Stimulated activated naive CD8-positive, alpha-beta T cell treated with anti-CD3 and anti-CD28 coated beads, Interleukin-15, Interleukin-2, amounts not matched to agents 100 U/mL and 50 U/mL, for 24 hours (primary cell): ENCODE results near the gene CTCF.

ENCODE experiments used
- ATAC-seq: fragments of 150-1000 bp; cut with Tn5 transposase; one replicate; pipeline ENCODE4 v1.10.0; 2021
- DNase-seq: peaks from one replicate; pipeline ENCODE4 v3.0.0; 2021

Gene CTCF

DNA sequence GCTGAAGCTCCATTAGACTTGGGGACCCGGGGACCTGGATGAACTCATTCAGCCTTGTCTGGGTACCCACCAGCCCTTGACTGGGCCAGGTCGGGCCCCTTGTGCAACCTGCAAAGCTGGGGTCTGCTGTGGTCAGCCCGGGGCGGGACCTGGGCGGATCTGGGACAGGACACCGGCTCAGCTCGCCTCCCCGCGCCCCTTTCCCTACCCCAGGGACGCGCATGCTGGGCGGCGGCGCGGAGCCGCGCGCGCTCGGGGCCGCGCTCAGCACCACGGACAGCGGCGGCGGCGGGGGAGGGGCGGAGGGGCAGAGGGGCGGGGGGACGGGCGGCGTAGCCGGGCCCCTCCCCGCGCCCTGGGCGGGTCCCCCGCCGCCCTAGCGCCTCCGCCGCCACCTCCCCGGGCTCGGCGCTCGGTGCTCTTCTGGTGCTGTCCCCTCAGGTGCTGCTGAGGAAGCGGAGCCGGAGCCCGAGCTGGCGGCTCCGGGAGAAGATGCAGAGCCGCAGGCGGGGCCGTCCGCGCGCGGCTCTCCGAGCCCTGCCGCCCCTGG is 90.3 kb downstream of the CTCF start:
- no peak for DNase-seq
- ATAC-seq = no peak

DNA sequence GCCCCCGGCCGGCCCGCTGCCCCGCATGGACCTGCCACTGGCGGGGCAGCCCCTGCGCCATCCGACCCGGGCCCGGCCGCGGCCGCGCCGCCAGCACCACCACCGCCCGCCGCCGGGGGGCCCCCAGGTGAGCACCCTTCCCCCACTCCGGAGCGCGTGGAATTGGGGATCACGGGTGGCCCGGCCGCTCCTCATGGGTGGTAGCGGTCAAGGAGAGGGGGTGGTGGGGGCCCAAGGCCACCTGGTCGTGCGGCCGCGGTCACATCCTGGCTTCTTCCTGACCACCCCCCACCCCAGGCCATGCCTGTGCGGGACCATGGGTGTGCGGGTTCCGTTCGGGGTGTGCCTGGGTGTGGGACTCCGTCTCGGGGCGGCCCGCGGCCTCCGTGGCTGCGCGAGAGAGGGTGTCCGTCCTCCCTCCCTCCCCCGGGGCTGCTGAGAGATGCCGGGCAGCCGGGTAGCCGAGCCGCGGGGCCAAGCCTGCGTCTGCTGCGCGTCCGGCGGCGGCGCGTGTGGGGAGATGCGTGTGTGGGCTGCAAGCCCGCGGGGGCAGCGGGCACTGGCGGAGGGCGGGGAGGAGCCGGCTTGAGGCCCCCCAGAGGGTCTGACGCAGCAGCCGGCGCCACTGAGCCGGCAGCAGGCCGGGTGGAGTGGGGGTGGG is 90.9 kb downstream of the CTCF start:
- no peak for DNase-seq
- no peak for ATAC-seq

DNA sequence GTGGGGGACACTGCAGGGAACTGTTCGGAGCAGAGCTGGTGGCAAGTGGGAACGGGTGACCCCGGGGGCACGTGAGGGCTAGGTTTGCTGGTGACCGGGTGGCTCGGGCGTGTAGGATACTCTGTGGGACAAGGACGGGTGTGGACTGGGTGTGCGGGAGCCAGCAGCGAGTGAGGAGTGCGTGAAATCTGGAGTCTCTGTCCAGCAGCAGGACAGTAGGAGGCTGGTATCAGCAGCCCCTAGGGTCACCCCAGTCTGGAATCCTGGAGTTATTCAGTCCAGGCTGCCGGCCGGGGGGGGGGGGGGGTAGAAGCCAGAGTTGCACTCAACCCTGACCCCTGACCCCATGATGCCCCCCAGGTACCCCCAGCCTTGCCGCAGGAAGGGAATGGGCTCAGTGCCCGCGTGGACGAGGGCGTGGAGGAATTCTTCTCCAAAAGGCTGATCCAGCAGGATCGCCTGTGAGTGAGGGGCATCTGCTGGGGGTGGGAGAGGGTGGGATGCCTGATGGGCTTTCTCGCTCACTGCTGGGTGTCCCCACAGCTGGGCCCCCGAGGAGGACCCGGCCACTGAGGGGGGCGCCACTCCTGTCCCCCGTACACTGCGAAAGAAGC is 91.6 kb downstream of the CTCF start:
- ATAC-seq (no peak), DNase-seq (no peak)

DNA sequence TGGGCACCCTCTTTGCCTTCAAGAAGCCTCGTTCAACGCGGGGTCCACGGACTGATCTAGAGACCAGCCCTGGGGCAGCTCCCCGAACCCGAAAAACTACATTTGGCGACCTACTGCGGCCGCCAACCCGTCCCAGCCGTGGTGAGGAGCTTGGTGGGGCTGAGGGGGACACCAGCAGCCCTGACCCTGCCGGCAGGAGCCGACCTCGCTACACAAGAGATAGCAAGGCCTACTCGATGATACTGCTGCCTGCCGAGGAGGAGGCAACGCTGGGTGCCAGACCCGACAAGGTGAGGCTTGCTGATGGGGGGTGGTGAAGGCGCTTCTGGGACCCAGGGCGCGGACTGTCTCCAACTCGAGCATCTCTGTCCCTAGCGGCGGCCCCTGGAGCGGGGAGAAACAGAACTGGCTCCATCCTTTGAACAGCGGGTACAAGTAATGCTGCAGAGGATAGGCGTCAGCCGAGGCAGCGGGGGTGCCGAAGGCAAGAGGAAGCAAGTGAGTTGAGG is 92.1 kb downstream of the CTCF start:
- DNase-seq = no peak
- ATAC-seq = no peak

DNA sequence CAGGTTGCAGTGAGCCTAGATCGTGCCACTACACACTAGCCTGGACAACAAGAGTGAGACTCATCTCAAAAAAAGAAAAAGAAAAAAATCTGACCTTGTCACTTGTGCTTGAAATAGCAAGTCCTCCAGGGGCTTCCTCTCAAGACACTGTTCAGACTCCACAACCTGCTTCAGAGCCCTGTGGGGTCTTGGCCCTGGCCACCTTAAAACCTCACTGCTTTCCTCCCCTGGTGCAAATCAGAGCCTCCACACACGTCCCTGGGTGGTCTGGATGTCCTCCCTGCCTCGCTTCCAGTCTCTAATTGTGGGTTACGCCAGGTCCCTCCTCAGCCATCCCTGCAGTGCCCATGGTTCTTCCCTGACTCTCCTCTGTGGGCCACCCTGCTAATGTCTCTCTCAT is 93.0 kb downstream of the CTCF start:
- DNase-seq (no peak), ATAC-seq (no peak)

DNA sequence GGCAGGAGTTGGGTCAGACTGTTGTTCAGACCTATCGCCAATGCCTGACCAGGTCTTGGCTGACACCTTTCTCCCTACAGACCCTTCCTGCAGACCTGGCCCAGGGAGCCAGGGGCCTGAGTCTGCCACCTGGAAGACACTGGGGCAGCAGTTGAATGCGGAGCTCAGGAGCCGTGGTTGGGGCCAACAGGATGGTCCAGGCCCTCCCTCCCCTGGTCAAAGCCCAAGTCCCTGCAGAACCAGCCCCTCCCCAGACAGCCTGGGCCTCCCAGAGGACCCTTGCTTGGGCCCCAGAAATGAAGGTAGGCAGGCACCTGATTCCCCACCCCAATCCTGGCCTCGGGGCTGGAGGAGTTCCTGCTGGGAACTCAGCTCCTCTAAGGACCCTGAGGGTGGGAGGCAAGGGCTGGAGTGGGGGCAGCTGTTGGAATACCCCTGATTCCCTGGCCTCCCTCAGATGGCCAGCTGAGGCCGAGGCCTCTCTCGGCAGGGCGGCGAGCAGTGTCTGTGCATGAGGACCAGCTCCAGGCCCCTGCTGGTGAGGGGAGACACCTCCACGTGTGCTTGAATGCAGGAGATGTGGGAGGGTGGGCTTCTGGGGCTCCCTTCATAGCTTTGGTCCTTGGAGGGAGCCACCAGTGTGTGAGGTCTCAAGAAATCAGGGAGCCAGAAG is 94.2 kb downstream of the CTCF start:
- ATAC-seq = no peak
- DNase-seq = no peak

DNA sequence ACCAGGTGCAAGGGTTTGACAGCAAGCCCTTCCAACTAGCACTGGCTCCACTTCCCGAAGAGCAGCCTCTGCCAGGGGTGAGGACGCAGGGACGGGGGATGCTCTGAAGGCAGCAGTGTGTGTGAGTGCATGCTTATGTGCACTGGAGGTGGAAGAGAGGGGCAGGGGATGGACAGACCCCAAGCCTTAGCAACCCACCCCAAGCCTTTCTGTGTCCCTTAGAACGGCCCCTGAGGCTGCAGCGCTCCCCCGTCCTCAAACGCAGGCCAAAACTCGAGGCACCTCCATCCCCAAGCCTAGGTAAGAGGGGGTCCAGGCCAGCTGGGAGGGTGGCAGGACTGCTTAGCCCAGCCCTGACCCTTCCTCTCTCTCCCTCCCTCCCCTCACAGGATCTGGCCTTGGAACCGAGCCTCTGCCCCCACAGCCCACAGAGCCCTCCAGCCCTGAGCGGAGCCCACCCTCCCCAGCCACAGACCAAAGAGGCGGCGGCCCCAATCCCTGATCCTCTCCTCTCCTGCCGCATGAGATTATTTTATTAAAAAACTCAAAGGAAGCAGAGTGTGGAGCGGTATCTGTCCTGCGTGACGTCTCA is 94.8 kb downstream of the CTCF start:
- ATAC-seq (no peak), DNase-seq (no peak)

DNA sequence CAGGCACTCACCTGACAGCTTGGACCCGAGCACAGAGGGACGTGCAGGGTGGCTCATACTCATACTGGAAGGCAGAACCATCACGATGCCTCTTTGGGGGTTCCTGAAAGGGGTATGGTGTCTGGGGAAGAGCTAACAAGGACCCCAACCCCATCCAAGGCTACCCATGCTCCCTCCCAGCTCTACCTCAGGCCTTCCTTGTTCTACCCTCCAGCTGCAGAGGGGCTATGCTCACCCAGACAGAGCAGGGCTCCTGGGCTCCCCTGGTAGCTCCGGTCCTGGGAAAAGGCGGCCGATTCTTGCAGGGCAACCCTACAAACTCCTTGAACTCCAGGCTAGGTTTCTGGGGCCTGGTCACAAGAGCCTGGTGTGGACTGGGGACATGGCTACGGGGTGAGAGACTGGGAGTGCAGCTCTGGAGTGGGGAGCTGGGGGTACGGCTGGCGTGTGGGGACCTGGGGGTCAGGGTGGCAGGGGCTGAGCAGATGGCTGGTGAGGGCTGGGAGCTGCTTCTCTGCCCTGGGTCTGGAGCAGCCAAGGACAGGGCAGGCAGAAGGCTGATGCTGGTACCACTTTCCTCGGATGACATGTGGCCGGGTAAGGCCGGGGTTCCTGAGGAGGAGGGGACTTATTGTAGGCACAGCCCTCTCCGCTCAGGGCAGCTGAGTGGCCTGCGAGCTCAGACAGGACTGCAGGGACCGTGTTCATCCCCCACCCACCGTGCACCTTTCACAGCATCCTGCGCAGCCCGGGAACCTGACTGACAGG is 95.6 kb downstream of the CTCF start:
- no peak for ATAC-seq
- no peak for DNase-seq

DNA sequence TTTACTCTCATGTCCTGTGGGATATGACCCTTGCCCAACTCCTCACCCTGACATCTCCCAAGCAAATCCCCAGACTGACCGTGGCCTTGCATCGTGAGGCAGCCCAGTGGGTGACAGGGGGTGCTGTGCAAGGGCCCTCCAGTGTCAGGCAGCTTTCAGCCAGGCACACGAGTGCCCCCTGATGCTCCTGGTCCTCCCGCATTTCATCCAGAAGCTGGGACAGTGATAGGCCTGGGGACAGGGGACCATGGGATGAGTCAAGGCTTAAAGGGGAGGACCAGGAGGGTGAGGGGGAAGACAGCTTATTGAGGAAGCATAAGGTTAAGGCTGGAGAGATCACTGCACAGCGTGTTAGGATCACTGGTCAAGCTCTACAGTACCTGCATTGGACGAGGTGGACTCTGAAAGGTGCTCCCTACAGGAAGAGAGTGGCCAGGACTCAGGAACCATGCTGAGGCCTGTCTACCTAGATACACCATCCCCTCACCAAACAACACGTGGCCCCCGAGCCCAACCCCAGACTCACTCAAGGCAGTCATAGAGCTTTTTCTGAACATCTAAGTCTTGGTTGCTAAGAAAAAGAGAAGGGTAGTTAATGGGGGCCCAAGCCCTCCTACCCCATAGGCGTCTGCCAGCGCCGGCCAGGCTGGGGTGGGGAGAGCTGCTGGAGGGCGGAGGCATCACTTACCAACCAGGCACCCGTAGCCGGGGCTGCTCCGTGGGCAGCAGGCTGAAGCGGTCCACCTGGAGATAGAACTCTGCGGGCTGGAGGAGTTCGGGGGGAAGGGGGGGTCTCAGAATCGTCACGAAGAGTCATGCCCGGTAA is 96.7 kb downstream of the CTCF start:
- no peak for ATAC-seq
- DNase-seq = no peak

DNA sequence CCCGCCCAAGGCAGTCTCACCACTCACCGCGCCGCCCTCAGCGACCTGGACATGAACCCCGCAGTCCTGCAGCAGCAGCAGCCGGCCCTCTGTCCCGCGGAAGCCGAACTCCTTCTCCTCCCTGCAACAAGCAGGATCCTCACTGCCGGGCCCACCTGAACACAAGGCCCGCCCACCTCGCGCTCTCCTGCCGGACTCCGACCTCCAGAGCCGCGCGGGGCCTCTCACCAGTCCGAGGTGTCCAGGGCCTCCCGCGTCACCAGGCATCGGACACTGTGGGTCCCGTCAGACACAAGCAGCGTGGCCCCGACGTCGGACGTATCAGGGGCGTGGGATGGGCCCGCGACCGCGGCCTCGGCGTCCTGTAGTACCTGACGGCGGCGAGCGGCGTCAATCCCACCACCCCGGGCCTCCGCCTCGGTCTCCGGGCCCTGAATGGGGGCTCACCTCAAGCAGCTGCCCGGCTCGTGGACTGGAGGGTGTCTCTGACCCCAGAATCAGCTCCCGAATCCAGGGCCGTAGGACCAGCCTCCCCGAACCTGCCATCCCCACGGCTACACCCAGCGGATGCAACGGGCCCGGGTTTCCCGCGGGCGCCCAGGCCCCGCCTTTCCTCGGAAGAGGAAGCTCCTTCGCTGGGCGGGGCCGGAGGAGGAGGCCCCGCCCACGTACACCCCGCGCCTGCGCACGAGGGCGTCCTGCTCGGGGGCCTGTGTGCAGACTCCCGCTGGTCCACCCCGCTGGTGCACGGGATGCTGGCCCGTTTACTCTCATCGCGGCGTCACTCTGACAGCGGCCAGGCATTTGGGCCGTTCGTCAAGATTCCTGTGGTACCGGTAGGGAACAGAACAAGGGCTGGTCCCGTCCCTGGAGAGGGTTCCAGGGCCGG is 97.6 kb downstream of the CTCF start, which contains the start of gene ACD:
Gene ACD (minus strand): TSS at position 586 of the 889 bp plus-strand sequence. CDS start 40 bp downstream, at position 546.
- DNase-seq (peak; percentile 96), ATAC-seq (peak; percentile 47)

DNA sequence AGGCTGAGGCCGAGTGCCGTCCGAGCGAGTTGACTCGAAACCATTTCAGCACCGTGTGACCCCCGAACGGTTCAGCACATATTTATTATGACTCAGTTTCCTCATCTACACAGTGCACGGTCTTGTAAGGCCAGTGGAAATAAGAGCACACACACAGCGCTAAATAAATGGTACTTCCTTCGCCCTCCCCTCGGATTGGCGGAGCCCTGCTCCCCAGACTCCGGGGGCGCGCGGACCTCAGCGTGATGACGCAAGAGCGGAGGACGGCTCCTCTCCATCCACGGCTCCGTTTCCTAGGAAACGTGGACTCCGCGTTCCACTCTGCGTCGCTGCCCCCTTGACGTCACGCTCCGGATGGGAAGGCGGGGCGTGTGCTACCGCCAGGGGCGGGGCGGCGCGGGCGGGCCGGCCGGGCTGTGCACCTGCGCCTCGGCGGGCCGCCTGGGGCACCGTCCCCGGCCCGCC is 98.3 kb downstream of the CTCF start, which contains the start of gene PARD6A:
Gene PARD6A (plus strand): TSS at position 397 of the 465 bp plus-strand sequence. CDS start 79 bp downstream, outside the sequence.
- ATAC-seq (peak; percentile 87), DNase-seq (peak; percentile 97)

DNA sequence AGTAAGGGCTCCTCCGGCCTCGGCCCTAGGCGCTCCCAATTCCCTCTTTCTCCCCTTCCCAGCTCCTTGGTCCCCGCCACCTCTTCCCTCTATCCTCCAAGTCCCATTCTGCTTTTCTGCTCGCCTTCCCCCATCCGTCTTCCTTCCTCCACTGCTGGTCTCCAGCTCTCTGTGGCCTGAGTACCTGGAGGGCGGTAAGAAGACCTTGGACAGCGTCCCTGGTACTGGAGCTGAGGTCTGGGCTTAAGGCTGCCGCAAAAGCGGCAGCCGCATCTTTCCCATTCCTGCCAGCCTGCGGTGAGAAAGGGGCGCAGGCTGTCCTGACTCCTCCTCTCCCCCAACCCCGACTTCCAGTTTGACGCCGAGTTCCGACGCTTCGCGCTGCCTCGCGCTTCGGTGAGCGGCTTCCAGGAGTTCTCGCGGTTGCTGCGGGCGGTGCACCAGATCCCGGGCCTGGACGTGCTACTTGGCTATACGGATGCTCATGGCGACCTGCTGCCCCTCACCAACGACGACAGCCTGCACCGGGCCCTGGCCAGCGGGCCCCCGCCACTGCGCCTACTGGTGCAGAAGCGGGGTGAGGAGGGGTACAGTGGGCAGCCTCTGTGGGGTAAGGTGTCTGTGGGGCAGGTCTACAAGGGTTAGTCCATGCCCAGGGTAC is 98.9 kb downstream of the CTCF start:
- DNase-seq (peak; percentile 31), ATAC-seq (no peak)

DNA sequence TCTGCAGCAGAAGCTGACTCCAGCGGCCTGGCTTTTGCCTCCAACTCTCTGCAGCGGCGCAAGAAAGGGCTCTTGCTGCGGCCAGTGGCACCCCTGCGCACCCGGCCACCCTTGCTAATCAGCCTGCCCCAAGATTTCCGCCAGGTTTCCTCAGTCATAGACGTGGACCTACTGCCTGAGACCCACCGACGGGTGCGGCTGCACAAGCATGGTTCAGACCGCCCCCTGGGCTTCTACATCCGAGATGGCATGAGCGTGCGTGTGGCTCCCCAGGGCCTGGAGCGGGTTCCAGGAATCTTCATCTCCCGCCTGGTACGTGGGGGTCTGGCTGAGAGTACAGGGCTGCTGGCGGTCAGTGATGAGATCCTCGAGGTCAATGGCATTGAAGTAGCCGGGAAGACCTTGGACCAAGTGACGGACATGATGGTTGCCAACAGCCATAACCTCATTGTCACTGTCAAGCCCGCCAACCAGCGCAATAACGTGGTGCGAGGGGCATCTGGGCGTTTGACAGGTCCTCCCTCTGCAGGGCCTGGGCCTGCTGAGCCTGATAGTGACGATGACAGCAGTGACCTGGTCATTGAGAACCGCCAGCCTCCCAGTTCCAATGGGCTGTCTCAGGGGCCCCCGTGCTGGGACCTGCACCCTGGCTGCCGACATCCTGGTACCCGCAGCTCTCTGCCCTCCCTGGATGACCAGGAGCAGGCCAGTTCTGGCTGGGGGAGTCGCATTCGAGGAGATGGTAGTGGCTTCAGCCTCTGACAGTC is 99.7 kb downstream of the CTCF start:
- DNase-seq (no peak), ATAC-seq (no peak)

DNA sequence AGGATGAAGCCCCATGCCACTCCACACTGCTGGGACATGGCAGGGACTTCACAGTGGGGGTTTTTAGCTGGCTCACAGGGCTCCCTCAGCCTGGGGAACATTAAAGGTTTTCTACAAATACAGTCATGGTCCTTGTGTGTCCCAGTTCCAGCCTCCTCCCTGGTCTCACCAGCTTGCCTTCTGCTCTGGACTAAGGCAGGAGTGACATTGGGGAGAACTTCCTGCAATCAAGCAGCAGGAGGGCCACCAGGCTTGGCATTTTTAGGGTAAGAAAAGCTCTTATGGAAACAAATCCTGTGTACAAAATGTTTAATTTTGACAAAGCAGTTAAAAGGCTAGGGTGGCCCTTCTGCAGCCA is 100.3 kb downstream of the CTCF start:
- no peak for ATAC-seq
- no peak for DNase-seq

DNA sequence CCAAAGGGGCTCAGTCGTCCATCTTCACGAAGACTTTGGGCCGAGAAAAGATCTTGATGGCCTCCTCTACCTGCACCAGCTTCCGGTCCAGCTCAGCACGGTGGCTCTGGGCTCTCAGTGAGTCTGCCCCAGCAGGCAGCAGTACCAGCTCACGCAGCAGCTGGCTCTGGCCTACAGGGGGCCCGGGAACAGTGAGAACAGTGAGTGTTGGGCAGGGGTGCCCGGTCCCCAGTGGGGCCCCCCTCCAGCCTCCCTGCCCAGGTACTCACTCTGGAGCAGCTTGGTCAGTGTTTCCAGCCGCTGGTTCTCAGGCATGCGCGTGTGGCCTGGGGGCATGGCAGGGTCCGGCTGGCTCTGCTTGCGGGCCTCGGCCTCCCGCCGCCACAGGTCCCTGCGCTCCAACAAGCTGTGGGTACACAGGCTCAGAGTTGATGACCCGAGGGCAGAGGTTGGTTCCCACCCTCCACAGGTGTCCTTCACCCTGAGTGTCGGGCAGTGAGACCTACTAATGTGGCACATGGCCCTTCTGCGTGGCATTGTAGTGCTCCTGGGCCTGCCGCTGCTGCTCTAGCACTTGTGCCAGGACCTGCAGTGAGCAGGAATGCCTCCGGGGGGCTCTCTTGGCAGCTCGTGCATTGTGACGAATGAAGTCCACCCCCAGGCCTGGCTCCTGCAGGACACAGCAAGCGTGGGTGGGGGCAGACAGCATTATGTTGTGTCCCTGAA is 101.0 kb downstream of the CTCF start:
- no peak for ATAC-seq
- DNase-seq = peak; percentile 58

DNA sequence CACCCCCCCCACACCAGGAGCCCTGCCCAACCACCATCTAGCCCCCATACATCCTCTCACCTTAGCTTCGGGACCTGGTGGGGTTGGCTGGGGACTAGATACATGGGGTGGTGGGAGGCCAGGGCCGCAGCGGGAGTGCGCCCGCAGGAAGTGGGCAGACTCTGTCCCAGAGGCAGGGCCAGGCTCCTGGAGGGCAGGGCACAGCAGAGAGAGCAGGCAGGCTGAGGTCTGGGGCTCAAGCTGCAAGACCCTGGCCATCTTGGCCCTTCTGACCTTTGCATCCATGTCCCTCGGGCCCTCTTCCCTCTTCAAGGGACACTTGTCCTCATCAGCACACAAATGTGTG is 101.5 kb downstream of the CTCF start:
- ATAC-seq (no peak), DNase-seq (no peak)

DNA sequence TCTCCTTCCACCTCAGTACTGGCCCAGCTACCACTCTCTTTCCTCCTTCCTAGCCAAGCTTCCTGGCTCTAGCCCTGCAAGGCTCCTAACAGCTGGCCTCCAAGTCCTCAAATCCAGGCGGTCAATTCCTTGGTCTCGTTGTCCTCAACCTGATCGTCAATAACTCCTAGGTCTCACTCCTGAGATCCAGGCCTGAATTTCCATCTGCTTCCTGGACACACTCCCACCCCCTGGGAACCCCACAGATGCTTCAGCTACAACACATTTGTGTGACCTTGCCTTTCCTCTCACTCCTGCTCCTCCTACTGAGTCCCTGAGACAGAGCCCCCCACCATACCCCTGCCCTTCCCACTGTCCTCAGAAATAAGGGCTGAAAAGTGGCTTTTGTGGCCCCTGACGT is 101.9 kb downstream of the CTCF start:
- DNase-seq = no peak
- ATAC-seq = no peak

DNA sequence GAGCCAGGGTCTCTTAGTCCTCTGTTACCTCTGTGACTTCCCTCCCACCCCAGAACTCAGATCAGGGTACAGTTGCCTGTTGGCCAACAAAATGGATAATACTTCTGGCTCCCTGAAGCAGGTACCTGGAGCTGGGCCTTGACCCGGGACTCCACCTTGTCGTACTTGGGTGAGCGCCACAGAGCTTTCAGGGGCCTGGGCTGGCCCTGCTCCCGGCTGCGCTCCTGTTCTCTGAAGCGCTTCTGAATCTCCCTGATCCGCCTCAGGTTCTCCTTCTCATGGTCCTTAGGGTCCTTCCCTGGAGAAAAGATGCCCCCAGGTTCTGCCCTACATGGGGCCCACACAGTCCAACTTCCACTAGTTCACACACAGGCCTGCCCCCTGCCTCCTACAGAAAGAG is 102.5 kb downstream of the CTCF start:
- no peak for DNase-seq
- ATAC-seq = no peak
